GM12873 (cell line): Measurements from ENCODE around the gene TJP1.

Source experiments
- TF ChIP-seq, protein P1 (sequence below): IDR thresholded peaks from 2 replicates; pipeline ENCODE4 v1.5.1; 2012; ENCODE audit warnings: low read depth, mild to moderate bottlenecking, moderate library complexity, low read length, control low read depth; ENCODE audit not compliant: insufficient read depth; ENCODE audit errors: missing control alignments

The TJP1 gene

DNA sequence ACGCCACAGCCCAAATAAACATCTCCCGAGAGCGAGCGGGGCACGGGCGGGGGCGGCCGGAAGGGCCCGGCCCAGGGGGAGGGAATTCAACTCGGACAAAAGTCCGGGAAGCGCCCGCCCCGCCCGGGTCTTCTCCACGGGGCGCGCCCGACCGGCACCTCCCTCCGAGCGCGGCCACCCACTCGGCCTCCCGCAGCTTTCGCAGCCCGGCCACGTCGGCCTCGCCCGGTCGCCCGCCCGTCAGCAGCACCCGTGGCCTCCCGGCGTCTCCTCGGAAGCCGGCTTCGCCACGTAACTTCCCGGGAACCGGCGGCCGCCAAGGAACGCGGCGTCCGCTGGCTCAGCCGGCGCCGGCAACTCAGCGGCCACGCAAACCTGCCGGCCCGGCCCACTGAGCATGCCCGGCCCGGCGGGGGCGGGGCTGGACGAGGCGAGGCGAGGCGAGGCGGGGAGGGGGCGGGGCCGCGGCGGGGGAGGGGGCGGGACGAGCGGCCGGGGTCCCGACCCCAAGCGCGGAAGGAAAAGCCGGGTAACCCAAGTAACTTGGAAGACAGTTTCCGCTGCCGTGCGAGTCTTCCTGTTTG lies at the start of gene TJP1:
TJP1 (minus strand) TSS at position 369 of the 584 bp plus-strand sequence. CDS start 440 bp downstream, outside the sequence.
- TF ChIP-seq, protein P1, sequence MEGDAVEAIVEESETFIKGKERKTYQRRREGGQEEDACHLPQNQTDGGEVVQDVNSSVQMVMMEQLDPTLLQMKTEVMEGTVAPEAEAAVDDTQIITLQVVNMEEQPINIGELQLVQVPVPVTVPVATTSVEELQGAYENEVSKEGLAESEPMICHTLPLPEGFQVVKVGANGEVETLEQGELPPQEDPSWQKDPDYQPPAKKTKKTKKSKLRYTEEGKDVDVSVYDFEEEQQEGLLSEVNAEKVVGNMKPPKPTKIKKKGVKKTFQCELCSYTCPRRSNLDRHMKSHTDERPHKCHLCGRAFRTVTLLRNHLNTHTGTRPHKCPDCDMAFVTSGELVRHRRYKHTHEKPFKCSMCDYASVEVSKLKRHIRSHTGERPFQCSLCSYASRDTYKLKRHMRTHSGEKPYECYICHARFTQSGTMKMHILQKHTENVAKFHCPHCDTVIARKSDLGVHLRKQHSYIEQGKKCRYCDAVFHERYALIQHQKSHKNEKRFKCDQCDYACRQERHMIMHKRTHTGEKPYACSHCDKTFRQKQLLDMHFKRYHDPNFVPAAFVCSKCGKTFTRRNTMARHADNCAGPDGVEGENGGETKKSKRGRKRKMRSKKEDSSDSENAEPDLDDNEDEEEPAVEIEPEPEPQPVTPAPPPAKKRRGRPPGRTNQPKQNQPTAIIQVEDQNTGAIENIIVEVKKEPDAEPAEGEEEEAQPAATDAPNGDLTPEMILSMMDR = no peak

DNA sequence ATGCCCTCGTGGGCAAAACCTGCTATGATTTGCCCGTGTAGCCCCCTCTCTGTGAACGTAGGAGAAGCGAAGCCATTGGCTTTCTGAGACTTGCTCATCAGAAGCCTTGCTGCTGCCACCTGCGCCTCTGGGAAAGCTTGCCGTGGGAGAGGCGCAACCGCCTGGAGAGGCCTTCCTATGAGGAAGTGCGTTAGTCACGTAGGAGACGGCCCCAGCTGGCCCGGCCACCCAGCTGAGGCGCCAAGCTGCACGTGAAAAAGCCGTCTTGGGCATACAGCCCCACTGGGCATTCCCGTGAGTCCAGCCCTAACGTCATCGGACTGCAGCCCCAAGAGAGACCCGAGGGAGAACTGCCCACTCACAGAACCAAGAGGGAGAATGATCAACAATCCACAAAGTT lies 49.1 kb upstream of the TJP1 start:
- TF ChIP-seq, protein P1 = no peak

DNA sequence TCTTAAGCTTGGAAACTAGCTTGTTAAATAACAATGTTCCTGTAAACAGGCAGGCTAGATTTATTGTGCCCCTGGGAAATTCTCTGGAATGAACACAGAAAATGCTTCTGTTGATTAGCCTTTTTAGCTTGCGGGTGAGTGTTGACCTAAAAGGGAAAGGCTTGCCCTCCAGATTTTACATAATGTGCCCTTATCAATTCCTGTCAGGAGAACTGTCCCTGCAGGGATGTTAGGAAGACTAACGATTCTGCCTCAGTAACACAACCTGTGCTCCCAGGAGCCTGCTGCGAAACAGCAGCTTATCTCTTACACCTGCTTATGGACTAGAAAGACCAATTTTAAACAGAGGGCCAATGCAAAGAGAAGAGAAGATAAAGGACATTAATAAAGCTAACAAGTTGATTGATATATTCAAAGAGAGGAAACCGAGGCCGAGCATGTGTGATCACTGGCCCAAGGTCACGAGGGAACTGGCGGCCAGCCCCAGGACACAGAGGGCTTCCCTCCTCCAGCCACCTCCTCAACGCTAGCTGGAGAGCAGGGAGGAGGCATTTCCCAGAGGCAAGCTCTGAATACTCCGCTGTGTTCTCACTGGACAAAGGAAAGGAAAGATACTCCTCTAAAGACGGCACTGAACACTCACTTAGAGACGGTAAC lies 48.4 kb upstream of the TJP1 start:
- TF ChIP-seq, protein P1 = no peak

DNA sequence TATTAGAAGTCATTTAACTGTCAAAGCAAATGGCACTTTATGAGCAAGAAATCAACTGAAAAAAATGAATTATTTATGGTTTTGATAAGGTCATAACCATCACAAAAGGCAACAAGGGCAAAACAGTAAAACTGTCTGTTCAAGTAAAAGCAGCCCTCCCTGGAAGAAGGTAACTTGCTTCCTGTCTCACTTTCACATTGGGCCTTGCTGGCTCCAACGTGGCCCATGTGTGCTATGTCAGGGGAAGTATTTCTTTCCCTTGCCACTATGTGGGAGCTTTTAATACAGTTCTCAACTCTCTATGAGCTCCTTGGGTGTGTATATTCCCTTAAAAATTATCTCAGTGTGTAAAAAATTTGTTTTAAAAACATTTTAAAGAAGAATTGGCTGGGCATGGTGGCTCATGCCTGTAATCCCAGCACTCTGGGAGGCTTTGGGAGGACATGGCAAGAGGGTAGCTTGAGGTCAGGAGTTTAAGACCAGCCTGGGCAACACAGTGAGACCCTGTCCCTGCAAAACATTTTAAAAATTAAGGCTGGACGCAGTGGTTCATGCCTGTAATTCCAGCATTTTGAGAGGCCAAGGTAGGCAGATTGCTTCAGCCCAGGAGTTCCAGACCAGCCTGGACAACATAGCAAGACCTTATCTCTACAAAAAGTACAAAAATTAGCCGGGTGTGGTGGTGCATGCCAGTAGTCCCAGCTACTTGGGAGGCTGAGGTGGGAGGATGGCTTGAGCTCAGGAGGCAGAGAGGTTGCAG lies 45.2 kb upstream of the TJP1 start:
- TF ChIP-seq, protein P1 = no peak

DNA sequence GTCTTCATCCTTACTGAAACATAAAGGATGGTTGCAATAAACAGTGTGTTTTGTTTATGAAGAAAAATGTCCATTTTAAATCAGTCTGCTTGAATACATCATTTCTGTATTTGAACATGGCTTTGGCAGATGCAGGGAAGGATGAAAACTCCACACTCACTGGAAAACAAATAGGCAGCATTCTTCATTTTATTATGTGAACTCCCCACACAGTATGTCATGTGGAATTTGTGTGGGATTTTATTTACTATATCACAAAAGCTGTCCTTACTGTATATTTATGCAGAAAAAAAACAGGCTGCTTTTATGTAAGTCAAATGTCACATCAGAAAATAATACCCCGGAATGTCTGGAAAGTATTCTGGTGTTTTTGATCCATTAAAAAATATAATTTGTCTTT lies 44.1 kb upstream of the TJP1 start:
- TF ChIP-seq, protein P1 = no peak

DNA sequence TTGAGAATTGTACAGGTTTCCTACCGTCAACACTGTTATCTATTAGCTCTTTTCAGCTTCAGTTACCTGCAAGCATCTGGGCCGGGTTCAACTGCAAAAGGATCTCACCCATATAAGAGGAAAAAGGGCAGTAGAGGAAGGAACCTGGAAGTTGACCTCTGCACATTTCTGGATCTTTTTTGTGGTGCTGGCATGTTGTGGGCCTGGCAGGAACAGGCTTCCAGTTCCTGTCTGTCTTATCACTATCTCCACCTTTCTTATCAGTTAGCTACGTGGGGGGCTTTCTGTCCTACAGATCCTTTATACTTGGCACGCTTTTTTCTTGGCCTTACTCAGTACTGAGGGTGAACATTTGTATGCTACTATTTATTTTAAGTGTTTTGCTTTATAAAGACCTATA lies 42.2 kb upstream of the TJP1 start:
- TF ChIP-seq, protein P1 = no peak

DNA sequence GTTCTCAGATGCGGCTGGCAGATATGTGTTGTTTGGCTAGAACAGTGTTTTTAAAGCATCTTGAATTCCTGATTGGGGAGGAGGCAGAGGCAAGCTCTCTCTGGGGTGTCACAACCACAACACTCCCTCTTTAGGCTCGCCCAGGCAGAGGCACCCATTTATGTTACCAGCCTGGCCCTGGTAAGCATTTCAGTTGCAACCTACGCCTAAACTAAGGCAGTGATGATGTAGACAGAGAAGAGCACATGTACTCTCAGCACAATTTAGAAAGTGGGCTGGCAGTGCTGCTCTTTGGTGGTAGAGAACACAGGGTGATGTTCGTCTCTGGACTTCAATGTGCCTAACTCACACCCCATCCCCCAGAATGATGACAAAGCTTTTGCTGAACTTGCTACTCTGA lies 41.2 kb upstream of the TJP1 start:
- TF ChIP-seq, protein P1 = no peak
